ENCODE measurements around the gene CASS4. TPM values are rescaled to one million over a fixed set of nuclear protein-coding genes. Genes with fewer than 3 reads are reported as not detected.
A peak's percentile ranks its signal among the peaks of the same experiment; 100 is the strongest.

The CASS4 gene
- total and polyA plus RNA-seq, 7 experiments from 2014 or later: 6.8 to 16.9 (median 11.5) TPM

GRCh38 chr20:56468316-56469076 lies 56.4 kb downstream of the CASS4 start, which contains the start of gene RTF2:
Gene RTF2, plus strand, starts transcription at chr20:56468627. Its CDS starts 71 bp downstream, at chr20:56468698.
- Mint-ChIP-seq H3K27ac (peak within 1 kb of the TSS; percentile 95 to 100 (median 99)), H3K4me3 (peak within 1 kb of the TSS; percentile 94 to 100 (median 100)), H3K27me3 (no peaks in the 10 kb centered on the region), H3K36me3 (peaks cover 0 to 12% (median 7%) of the 10 kb centered on the region in 5 donors), H3K4me1 (peaks cover 27 to 53% (median 48%) of the 10 kb centered on the region in 7 donors), H3K9me3 (peaks cover 0 to 4% (median 0%) of the 10 kb centered on the region in 11 donors)
- Histone ChIP-seq H3K27me3 (ENCODE audit: control insufficient read depth in 2 of 2, insufficient read depth in 2 of 2, low read length in 2 of 2) (no peaks in the 10 kb centered on the region), H3K27ac (ENCODE audit: low read depth, low read length) (peak within 1 kb of the TSS; percentile 88), H3K4me1 (ENCODE audit: control insufficient read depth in 2 of 2, insufficient read depth in 2 of 2, low read length in 2 of 2) (peaks cover 28 to 31% of the 10 kb centered on the region in 2 donors), H3K4me3 (ENCODE audit: low read length) (peak within 1 kb of the TSS; percentile 74), H3K9me3 (ENCODE audit: control insufficient read depth in 2 of 3, low read length in 3 of 3) (no peaks in the 10 kb centered on the region), H3K36me3 (ENCODE audit: control insufficient read depth in 2 of 3, insufficient read depth in 3 of 3, low read length in 3 of 3) (peaks cover 0 to 14% (median 0%) of the 10 kb centered on the region in 3 experiments)
- intact Hi-C loops (cut with micrococcal nuclease): loop anchor here (1.0 to 5.0 kb wide), 12 partner anchors 8 to 1921 kb away; partner anchors contain the start of genes AURKA (in 2 of the 2), CASS4 (in 2 of the 2), CSTF1 (in 2 of the 2) and FAM209A (in 1 of the 2)
- POLR2A ChIA-PET: interaction anchor here (0.7 to 2.8 kb wide), 10 partner anchors 24 to 110 kb away, joined by 3 to 26 read pairs (median 6); partner anchors contain the start of genes AURKA, CASS4, CSTF1 and FAM210B
- CTCF ChIA-PET: no interaction called here
- ATAC-seq (peak; percentile 99), DNase-seq (peak; percentile 93 to 99 (median 96))

GRCh38 chr20:56469077-56469449 lies 57.0 kb downstream of the CASS4 start:
- peaks cover 22 to 47% (median 42%) of the 10 kb centered on the region in 7 donors for H3K4me1 Mint-ChIP-seq

GRCh38 chr20:56483970-56484369 lies 71.9 kb downstream of the CASS4 start:
- Mint-ChIP-seq H3K36me3 (peaks cover 21 to 72% (median 46%) of the 10 kb centered on the region in 5 donors), H3K27me3 (no peaks in the 10 kb centered on the region), H3K4me3 (peak overlapping the region; percentile 64 to 93 (median 83)), H3K9me3 (no peaks in the 10 kb centered on the region), H3K4me1 (peaks cover 25 to 74% (median 54%) of the 10 kb centered on the region in 7 donors), H3K27ac (peak overlapping the region; percentile 76 to 95 (median 92))
- Histone ChIP-seq H3K9me3 (ENCODE audit: control insufficient read depth in 2 of 3, low read length in 3 of 3) (no peaks in the 10 kb centered on the region), H3K36me3 (ENCODE audit: control insufficient read depth in 2 of 3, insufficient read depth in 3 of 3, low read length in 3 of 3) (peaks cover 8 to 68% (median 20%) of the 10 kb centered on the region in 3 experiments), H3K27ac (ENCODE audit: low read depth, low read length) (peak overlapping the region; percentile 69), H3K4me3 (ENCODE audit: low read length) (peak overlapping the region; percentile 33), H3K27me3 (ENCODE audit: control insufficient read depth in 2 of 2, insufficient read depth in 2 of 2, low read length in 2 of 2) (no peaks in the 10 kb centered on the region), H3K4me1 (ENCODE audit: control insufficient read depth in 2 of 2, insufficient read depth in 2 of 2, low read length in 2 of 2) (peaks cover 0 to 18% of the 10 kb centered on the region in 2 donors)
- CTCF ChIA-PET: interaction anchor here (1.0 kb wide), 2 partner anchors 83 to 89 kb away, joined by 3 to 4 read pairs; no protein-coding TSS in a partner anchor
- POLR2A ChIA-PET: interaction anchor here (0.6 to 2.4 kb wide), 4 partner anchors 32 to 92 kb away, joined by 3 to 6 read pairs (median 4); partner anchors contain the start of genes AURKA, CASS4 and CSTF1
- ATAC-seq: peak; percentile 61
- DNase-seq: peak in 7 of 9 donors; percentile 14 to 57 (median 43)
- intact Hi-C loops (cut with micrococcal nuclease): loop anchor here in 1 of 2 donors (1.0 to 2.0 kb wide), 2 partner anchors 15 to 84 kb away; partner anchors contain the start of gene RTF2

More at GRCh38 chr20:56469077-56469449, 57.0 kb downstream of the CASS4 start:
- Mint-ChIP-seq H3K27me3 (no peaks in the 10 kb centered on the region), H3K4me3 (peak overlapping the region; percentile 94 to 100 (median 100)), H3K36me3 (peaks cover 0 to 15% (median 7%) of the 10 kb centered on the region in 5 donors), H3K27ac (peak overlapping the region; percentile 95 to 100 (median 99)), H3K9me3 (peaks cover 0 to 4% (median 0%) of the 10 kb centered on the region in 11 donors)
- no peaks in the 10 kb centered on the region for H3K9me3 ChIP-seq (ENCODE audit: control insufficient read depth in 2 of 3, low read length in 3 of 3)
- intact Hi-C loops (cut with micrococcal nuclease): loop anchor here (2.0 to 5.0 kb wide), 4 partner anchors 16 to 1243 kb away; partner anchors contain the start of genes FAM209A (in 1 of the 2) and PMEPA1 (in 1 of the 2)
- H3K27ac ChIP-seq (ENCODE audit: low read depth, low read length): peak overlapping the region; percentile 88
- ChIA-PET POLR2A (interaction anchor here (0.7 to 2.8 kb wide), 11 partner anchors 25 to 110 kb away, joined by 3 to 26 read pairs (median 5); partner anchors contain the start of genes AURKA, CASS4, CSTF1 and FAM210B), CTCF (no interaction called here)
- H3K4me1 ChIP-seq (ENCODE audit: control insufficient read depth in 2 of 2, insufficient read depth in 2 of 2, low read length in 2 of 2): peaks cover 22 to 25% of the 10 kb centered on the region in 2 donors
- DNase-seq: no peak
- H3K27me3 ChIP-seq (ENCODE audit: control insufficient read depth in 2 of 2, insufficient read depth in 2 of 2, low read length in 2 of 2): no peaks in the 10 kb centered on the region
- no peak for ATAC-seq
- H3K4me3 ChIP-seq (ENCODE audit: low read length): peak overlapping the region; percentile 74
- H3K36me3 ChIP-seq (ENCODE audit: control insufficient read depth in 2 of 3, insufficient read depth in 3 of 3, low read length in 3 of 3): peaks cover 0 to 20% (median 0%) of the 10 kb centered on the region in 3 experiments

GRCh38 chr20:56487216-56487615 lies 75.2 kb downstream of the CASS4 start:
- POLR2A ChIA-PET: no interaction called here
- Histone ChIP-seq H3K9me3 (ENCODE audit: control insufficient read depth in 2 of 3, low read length in 3 of 3) (no peaks in the 10 kb centered on the region), H3K4me3 (ENCODE audit: low read length) (no peak overlapping the region), H3K27me3 (ENCODE audit: control insufficient read depth in 2 of 2, insufficient read depth in 2 of 2, low read length in 2 of 2) (no peaks in the 10 kb centered on the region), H3K36me3 (ENCODE audit: control insufficient read depth in 2 of 3, insufficient read depth in 3 of 3, low read length in 3 of 3) (peaks cover 6 to 64% (median 12%) of the 10 kb centered on the region in 3 experiments), H3K27ac (ENCODE audit: low read depth, low read length) (no peak overlapping the region), H3K4me1 (ENCODE audit: control insufficient read depth in 2 of 2, insufficient read depth in 2 of 2, low read length in 2 of 2) (peaks cover 0 to 18% of the 10 kb centered on the region in 2 donors)
- Mint-ChIP-seq H3K27me3 (no peaks in the 10 kb centered on the region), H3K9me3 (no peaks in the 10 kb centered on the region), H3K4me1 (peaks cover 23 to 65% (median 50%) of the 10 kb centered on the region in 7 donors), H3K4me3 (no peak overlapping the region), H3K27ac (peak overlapping the region in 1 of 9 donors; percentile 91), H3K36me3 (peaks cover 18 to 67% (median 40%) of the 10 kb centered on the region in 5 donors)
- ATAC-seq (peak; percentile 58), DNase-seq (no peak)
- intact Hi-C loops (cut with micrococcal nuclease): no loop called here
- CTCF ChIA-PET: no interaction called here

- Histone ChIP-seq H3K9me3 (ENCODE audit: control insufficient read depth in 2 of 3, low read length in 3 of 3) (no peaks in the 10 kb centered on the region), H3K27ac (ENCODE audit: low read depth, low read length) (no peak overlapping the region), H3K4me3 (ENCODE audit: low read length) (no peak overlapping the region), H3K36me3 (ENCODE audit: control insufficient read depth in 2 of 3, insufficient read depth in 3 of 3, low read length in 3 of 3) (peaks cover 6 to 69% (median 12%) of the 10 kb centered on the region in 3 experiments), H3K4me1 (ENCODE audit: control insufficient read depth in 2 of 2, insufficient read depth in 2 of 2, low read length in 2 of 2) (peaks cover 0 to 7% of the 10 kb centered on the region in 2 donors), H3K27me3 (ENCODE audit: control insufficient read depth in 2 of 2, insufficient read depth in 2 of 2, low read length in 2 of 2) (no peaks in the 10 kb centered on the region)
- no peak for DNase-seq
- H3K9me3 Mint-ChIP-seq: no peaks in the 10 kb centered on the region
- no peaks in the 10 kb centered on the region for H3K27me3 Mint-ChIP-seq
- ChIA-PET CTCF (no interaction called here), POLR2A (no interaction called here)
- H3K4me3 Mint-ChIP-seq: peak overlapping the region in 1 of 10 donors; percentile 45
- peaks cover 20 to 66% (median 38%) of the 10 kb centered on the region in 5 donors for H3K36me3 Mint-ChIP-seq
- H3K27ac Mint-ChIP-seq: peak overlapping the region in 3 of 9 donors; percentile 3 to 51 (median 43)
- intact Hi-C loops (cut with micrococcal nuclease): no loop called here
- H3K4me1 Mint-ChIP-seq: peaks cover 18 to 53% (median 39%) of the 10 kb centered on the region in 7 donors
- no peak for ATAC-seq
These were observed 76.5 kb downstream of the CASS4 start for GRCh38 chr20:56488566-56488965.

- peaks cover 0 to 19% (median 0%) of the 10 kb centered on the region in 3 experiments for H3K36me3 ChIP-seq (ENCODE audit: control insufficient read depth in 2 of 3, insufficient read depth in 3 of 3, low read length in 3 of 3)
- Mint-ChIP-seq H3K9me3 (peaks cover 0 to 6% (median 0%) of the 10 kb centered on the region in 11 donors), H3K4me3 (no peak overlapping the region), H3K4me1 (peaks cover 4 to 60% (median 23%) of the 10 kb centered on the region in 7 donors), H3K36me3 (peaks cover 10 to 21% (median 17%) of the 10 kb centered on the region in 5 donors), H3K27ac (no peak overlapping the region), H3K27me3 (no peaks in the 10 kb centered on the region)
- H3K4me1 ChIP-seq (ENCODE audit: control insufficient read depth in 2 of 2, insufficient read depth in 2 of 2, low read length in 2 of 2): peaks cover 0 to 4% of the 10 kb centered on the region in 2 donors
- intact Hi-C loops (cut with micrococcal nuclease): no loop called here
- H3K27ac ChIP-seq (ENCODE audit: low read depth, low read length): no peak overlapping the region
- no peak for DNase-seq
- H3K9me3 ChIP-seq (ENCODE audit: control insufficient read depth in 2 of 3, low read length in 3 of 3): no peaks in the 10 kb centered on the region
- ChIA-PET CTCF (no interaction called here), POLR2A (no interaction called here)
- no peak overlapping the region for H3K4me3 ChIP-seq (ENCODE audit: low read length)
- no peak for ATAC-seq
- no peaks in the 10 kb centered on the region for H3K27me3 ChIP-seq (ENCODE audit: control insufficient read depth in 2 of 2, insufficient read depth in 2 of 2, low read length in 2 of 2)
These were observed 89.1 kb downstream of the CASS4 start for GRCh38 chr20:56501116-56501515.
